GM13977 (cell line): ENCODE results near the gene STYX.

ENCODE experiments used
- DNase-seq: peaks from one replicate; pipeline ENCODE4 v3.0.0; 2012; ENCODE audit warnings: low spot score
- CTCF ChIP-seq: IDR thresholded peaks from 2 replicates; pipeline ENCODE4 v1.5.1; 2012; ENCODE audit warnings: mild to moderate bottlenecking, control low read depth; ENCODE audit not compliant: insufficient read depth; ENCODE audit errors: extremely low read depth, missing control alignments
- in situ Hi-C: fragments of 300-500 bp; cut with MboI; formaldehyde crosslinking; loops from one replicate; pipeline ENCODE4 v1.12.0; 2022; ENCODE audit warnings: low sequenced_read_pairs, low pct_unique_long_range_greater_than_20kb, mixed read lengths, inconsistent platforms; ENCODE audit not compliant: unreplicated experiment

The STYX gene

GRCh38 chr14:52693532-52693931 is 36.4 kb upstream of the STYX start:
- no peak for DNase-seq
- in situ Hi-C loops: no loop called here
- no peak for TF ChIP-seq CTCF

- no peak for TF ChIP-seq CTCF
- DNase-seq: peak; percentile 58
- in situ Hi-C loops: no loop called here
Measured at GRCh38 chr14:52694761-52695480, 35.0 kb upstream of the STYX start.

GRCh38 chr14:52695481-52696091 is 34.4 kb upstream of the STYX start, which contains the start of gene ERO1A:
Gene ERO1A (minus strand): TSS chr14:52695558. CDS start chr14:52695481, 77 bp downstream.
- TF ChIP-seq CTCF: peak; percentile 22
- in situ Hi-C loops: no loop called here
- peak; percentile 80 for DNase-seq

- TF ChIP-seq CTCF: no peak
- in situ Hi-C loops: no loop called here
- DNase-seq: no peak
Measured at GRCh38 chr14:52700701-52701172, 29.2 kb upstream of the STYX start.

- in situ Hi-C loops: no loop called here
- no peak for DNase-seq
Measured at GRCh38 chr14:52701223-52701622, 28.7 kb upstream of the STYX start.

GRCh38 chr14:52703225-52703624 is 26.7 kb upstream of the STYX start:
- DNase-seq: no peak
- no peak for TF ChIP-seq CTCF
- in situ Hi-C loops: no loop called here

More at GRCh38 chr14:52701223-52701622, 28.7 kb upstream of the STYX start:
- no peak for TF ChIP-seq CTCF
